ENCODE data around the gene UNC45A. TPM values are rescaled to one million over a fixed set of nuclear protein-coding genes. Genes with fewer than 3 reads are reported as not detected.
A peak's percentile ranks its signal among the peaks of the same experiment; 100 is the strongest.

UNC45A gene
- total RNA-seq, 2 experiments from 2014 or later = 46.1 to 68.0 TPM

GRCh38 chr15:90954712-90955623 is 19.9 kb downstream of the UNC45A start, which contains the start of gene RCCD1:
RCCD1 (plus strand) TSS chr15:90954884; CDS start chr15:90956735, 1,851 bp downstream.
- no peaks in the 10 kb centered on the region for H3K9me3 ChIP-seq (ENCODE audit: low read length)
- intact Hi-C loops (cut with micrococcal nuclease; ENCODE audit: unreplicated experiment) = loop anchor here (1.0 to 2.0 kb wide), 2 partner anchors 20 to 40 kb away; partner anchors contain the start of genes PRC1 and UNC45A
- BruUV-seq (replicated peaks) = no TSS peak
- H3K4me2 ChIP-seq (ENCODE audit: low read length) = peak within 1 kb of the TSS; percentile 99
- TF ChIP-seq CTCF (conservative IDR thresholded peaks at IDR 0.05; ENCODE audit: low read length) = no peak
- TF ChIP-seq EZH2phosphoT487 (IDR thresholded peaks at IDR 0.05; ENCODE audit: borderline replicate concordance, low read depth, low read length) = no peak
- ChIA-PET CTCF (ENCODE audit: unreplicated experiment) (interaction anchor here (0.7 to 3.9 kb wide), 3 partner anchors 16 to 67 kb away, joined by 3 to 41 read pairs (median 4); partner anchors contain the start of genes HDDC3 and UNC45A), POLR2A (interaction anchor here (0.7 to 6.1 kb wide), 8 partner anchors 12 to 763 kb away, joined by 3 to 58 read pairs (median 4); partner anchors contain the start of genes HDDC3, UNC45A and VPS33B)
- no peaks in the 10 kb centered on the region for H4K20me1 ChIP-seq (ENCODE audit: insufficient read depth, low read length)
- H3K36me3 ChIP-seq (ENCODE audit: insufficient read depth, low read length) = peaks cover 62% of the 10 kb centered on the region
- peak; percentile 98 for DNase-seq (ENCODE audit: low spot score)
- H3K9me2 ChIP-seq (ENCODE audit: insufficient read depth, low read length) = no peaks in the 10 kb centered on the region
- peak within 1 kb of the TSS; percentile 89 for H3K27ac ChIP-seq (ENCODE audit: low read depth, low read length, poor library complexity, severe bottlenecking)
- H3K4me1 ChIP-seq (ENCODE audit: insufficient read depth, low read length, poor library complexity, severe bottlenecking) = peaks cover 18% of the 10 kb centered on the region
- H3K4me3 ChIP-seq (ENCODE audit: low read depth, low read length, poor library complexity, severe bottlenecking) = peak within 1 kb of the TSS; percentile 71
- H2AFZ ChIP-seq (ENCODE audit: low read length) = peak within 1 kb of the TSS; percentile 33; the same call in 1 of the 2 replicates
- peaks cover 12% of the 10 kb centered on the region for H3K79me2 ChIP-seq (ENCODE audit: insufficient read depth, low read depth, low read length)

GRCh38 chr15:90955624-90956273 is 20.7 kb downstream of the UNC45A start:
- no peaks in the 10 kb centered on the region for H3K9me2 ChIP-seq (ENCODE audit: insufficient read depth, low read length)
- TSS peak; percentile 85 for BruUV-seq (replicated peaks)
- TF ChIP-seq CTCF (conservative IDR thresholded peaks at IDR 0.05; ENCODE audit: low read length) = no peak
- TF ChIP-seq EZH2phosphoT487 (IDR thresholded peaks at IDR 0.05; ENCODE audit: borderline replicate concordance, low read depth, low read length) = no peak
- ChIA-PET CTCF (ENCODE audit: unreplicated experiment) (interaction anchor here (0.7 to 3.9 kb wide), 4 partner anchors 22 to 316 kb away, joined by 3 to 41 read pairs (median 6); partner anchors contain the start of genes HDDC3 and UNC45A), POLR2A (interaction anchor here (0.5 to 6.1 kb wide), 12 partner anchors 12 to 764 kb away, joined by 3 to 58 read pairs (median 4); partner anchors contain the start of genes HDDC3, UNC45A and VPS33B)
- no peaks in the 10 kb centered on the region for H4K20me1 ChIP-seq (ENCODE audit: insufficient read depth, low read length)
- peak overlapping the region; percentile 71 for H3K4me3 ChIP-seq (ENCODE audit: low read depth, low read length, poor library complexity, severe bottlenecking)
- peaks cover 62% of the 10 kb centered on the region for H3K36me3 ChIP-seq (ENCODE audit: insufficient read depth, low read length)
- H2AFZ ChIP-seq (ENCODE audit: low read length) = peak overlapping the region; percentile 33; the same call in 1 of the 2 replicates
- H3K27ac ChIP-seq (ENCODE audit: low read depth, low read length, poor library complexity, severe bottlenecking) = peak overlapping the region; percentile 89
- peak; percentile 52 for DNase-seq (ENCODE audit: low spot score)
- peaks cover 12% of the 10 kb centered on the region for H3K79me2 ChIP-seq (ENCODE audit: insufficient read depth, low read depth, low read length)
- peak overlapping the region; percentile 99 for H3K4me2 ChIP-seq (ENCODE audit: low read length)
- intact Hi-C loops (cut with micrococcal nuclease; ENCODE audit: unreplicated experiment) = loop anchor here (1.0 to 2.0 kb wide), 4 partner anchors 39 to 315 kb away; partner anchors contain the start of gene PRC1
- H3K4me1 ChIP-seq (ENCODE audit: insufficient read depth, low read length, poor library complexity, severe bottlenecking) = peaks cover 18% of the 10 kb centered on the region
- H3K9me3 ChIP-seq (ENCODE audit: low read length) = no peaks in the 10 kb centered on the region
